Measurements from ENCODE around the gene ZNF471. TPM values are rescaled to one million over a fixed set of nuclear protein-coding genes. Genes with fewer than 3 reads are reported as not detected.

Gene ZNF471
- total and polyA plus RNA-seq, 2 of the 13 experiments (the other 11 are each of a cell fraction or from before 2014, with no cell fraction given), result not detected

DNA sequence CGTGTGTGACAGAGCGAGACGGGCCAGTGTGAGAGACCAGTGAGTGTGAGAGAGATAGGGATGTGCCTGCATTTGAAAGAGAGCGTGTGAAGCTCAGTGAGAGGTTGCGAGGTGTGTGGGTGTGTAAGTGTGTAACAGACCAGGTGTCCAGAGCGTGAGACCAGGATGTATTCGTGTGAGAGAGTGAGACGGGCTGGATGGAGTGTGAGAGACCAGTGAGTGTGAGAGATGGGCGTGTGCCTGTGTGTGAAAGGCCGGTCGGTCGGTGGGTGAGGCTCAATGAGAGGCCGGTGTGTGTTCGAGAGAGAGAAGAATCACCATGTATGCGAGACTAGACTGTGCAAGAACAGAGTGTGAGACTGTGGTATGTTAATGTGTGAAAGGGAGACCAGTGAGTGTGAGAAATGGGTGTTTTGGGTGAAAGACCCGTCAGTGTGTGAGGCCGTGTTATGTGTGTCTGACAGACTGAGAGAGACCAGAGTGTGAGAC is 679 bp downstream of the ZNF471 start (continued):
- TF ChIP-seq, protein P1, sequence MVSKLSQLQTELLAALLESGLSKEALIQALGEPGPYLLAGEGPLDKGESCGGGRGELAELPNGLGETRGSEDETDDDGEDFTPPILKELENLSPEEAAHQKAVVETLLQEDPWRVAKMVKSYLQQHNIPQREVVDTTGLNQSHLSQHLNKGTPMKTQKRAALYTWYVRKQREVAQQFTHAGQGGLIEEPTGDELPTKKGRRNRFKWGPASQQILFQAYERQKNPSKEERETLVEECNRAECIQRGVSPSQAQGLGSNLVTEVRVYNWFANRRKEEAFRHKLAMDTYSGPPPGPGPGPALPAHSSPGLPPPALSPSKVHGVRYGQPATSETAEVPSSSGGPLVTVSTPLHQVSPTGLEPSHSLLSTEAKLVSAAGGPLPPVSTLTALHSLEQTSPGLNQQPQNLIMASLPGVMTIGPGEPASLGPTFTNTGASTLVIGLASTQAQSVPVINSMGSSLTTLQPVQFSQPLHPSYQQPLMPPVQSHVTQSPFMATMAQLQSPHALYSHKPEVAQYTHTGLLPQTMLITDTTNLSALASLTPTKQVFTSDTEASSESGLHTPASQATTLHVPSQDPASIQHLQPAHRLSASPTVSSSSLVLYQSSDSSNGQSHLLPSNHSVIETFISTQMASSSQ (IDR thresholded peaks at IDR 0.05; ENCODE audit: low read depth), result no peak
- TF ChIP-seq, protein P1 (CRISPR knock-in tag; IDR thresholded peaks at IDR 0.05; ENCODE audit: borderline replicate concordance), result no peak
- TF ChIP-seq ZNF614 (CRISPR knock-in tag; IDR thresholded peaks at IDR 0.05; ENCODE audit: borderline replicate concordance) (no peak), CREM (IDR thresholded peaks at IDR 0.05) (no peak), CREM (CRISPR knock-in tag; IDR thresholded peaks at IDR 0.05) (no peak), WIZ (CRISPR knock-in tag; IDR thresholded peaks at IDR 0.05) (no peak)

DNA sequence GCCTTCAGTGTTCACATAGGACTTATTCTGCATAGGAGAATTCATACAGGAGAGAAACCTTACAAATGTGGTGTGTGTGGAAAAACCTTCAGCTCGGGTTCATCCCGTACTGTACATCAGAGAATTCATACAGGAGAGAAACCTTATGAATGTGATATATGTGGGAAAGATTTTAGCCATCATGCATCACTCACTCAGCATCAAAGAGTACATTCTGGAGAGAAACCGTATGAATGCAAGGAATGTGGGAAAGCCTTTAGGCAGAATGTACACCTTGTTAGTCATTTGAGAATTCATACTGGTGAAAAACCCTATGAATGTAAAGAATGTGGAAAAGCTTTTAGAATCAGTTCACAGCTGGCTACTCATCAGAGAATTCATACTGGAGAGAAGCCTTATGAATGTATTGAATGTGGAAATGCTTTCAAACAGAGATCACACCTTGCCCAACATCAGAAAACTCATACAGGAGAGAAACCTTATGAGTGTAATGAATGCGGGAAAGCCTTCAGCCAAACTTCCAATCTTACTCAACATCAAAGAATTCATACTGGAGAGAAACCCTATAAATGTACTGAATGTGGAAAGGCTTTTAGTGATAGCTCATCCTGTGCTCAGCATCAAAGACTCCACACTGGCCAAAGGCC is 17.7 kb downstream of the ZNF471 start:
- Histone ChIP-seq H3K4me1 (ENCODE audit: insufficient read depth, low read length) (no peaks in the 10 kb centered on the region), H3K9me3 (ENCODE audit: low read length) (peaks cover 99% of the 10 kb centered on the region), H2AFZ (ENCODE audit: low read length) (no peak overlapping the region), H4K20me1 (ENCODE audit: insufficient read depth, low read length) (no peaks in the 10 kb centered on the region), H3K36me3 (replicated peaks in 1 of 2; ENCODE audit: control insufficient read depth in 1 of 2, insufficient read depth in 2 of 2, low read length in 2 of 2) (no peaks in the 10 kb centered on the region), H3K4me2 (ENCODE audit: low read depth, low read length) (no peak overlapping the region), H3K79me2 (ENCODE audit: insufficient read depth, low read length) (no peaks in the 10 kb centered on the region), H3K27ac (ENCODE audit: extremely low read length, insufficient read depth, low read length) (no peak overlapping the region), H3K9ac (ENCODE audit: insufficient read depth, low read depth, low read length) (no peak overlapping the region), H3K27me3 (ENCODE audit: control insufficient read depth in 1 of 2, insufficient read depth in 2 of 2, low read length in 2 of 2) (no peaks in the 10 kb centered on the region), H3K4me3 (replicated peaks in 1 of 3; ENCODE audit: insufficient read depth in 1 of 3, low read depth in 2 of 3, low read length in 3 of 3) (no peak overlapping the region)
- DNase-seq (ENCODE audit: low spot score), result no peak
- ATAC-seq, result no peak
- WGBS (ENCODE audit: low lambda C conversion rate), result 28% methylated on average over 4 of the region's 4 CpGs
- TF ChIP-seq SAP130 (CRISPR knock-in tag; IDR thresholded peaks at IDR 0.05; ENCODE audit: low read depth), result no peak
- no peak for TF ChIP-seq ZNF263 (CRISPR knock-in tag; IDR thresholded peaks at IDR 0.05)
- TF ChIP-seq, protein P2, sequence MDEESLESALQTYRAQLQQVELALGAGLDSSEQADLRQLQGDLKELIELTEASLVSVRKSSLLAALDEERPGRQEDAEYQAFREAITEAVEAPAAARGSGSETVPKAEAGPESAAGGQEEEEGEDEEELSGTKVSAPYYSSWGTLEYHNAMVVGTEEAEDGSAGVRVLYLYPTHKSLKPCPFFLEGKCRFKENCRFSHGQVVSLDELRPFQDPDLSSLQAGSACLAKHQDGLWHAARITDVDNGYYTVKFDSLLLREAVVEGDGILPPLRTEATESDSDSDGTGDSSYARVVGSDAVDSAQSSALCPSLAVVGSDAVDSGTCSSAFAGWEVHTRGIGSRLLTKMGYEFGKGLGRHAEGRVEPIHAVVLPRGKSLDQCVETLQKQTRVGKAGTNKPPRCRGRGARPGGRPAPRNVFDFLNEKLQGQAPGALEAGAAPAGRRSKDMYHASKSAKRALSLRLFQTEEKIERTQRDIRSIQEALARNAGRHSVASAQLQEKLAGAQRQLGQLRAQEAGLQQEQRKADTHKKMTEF (CRISPR knock-in tag; IDR thresholded peaks at IDR 0.05), result no peak
- TF ChIP-seq REXO4 (CRISPR knock-in tag; IDR thresholded peaks at IDR 0.05; ENCODE audit: borderline replicate concordance), result no peak
- TF ChIP-seq MATR3 (CRISPR knock-in tag; IDR thresholded peaks at IDR 0.05), result no peak
- TF ChIP-seq ZNF430 (CRISPR knock-in tag; IDR thresholded peaks at IDR 0.05), result no peak
- TF ChIP-seq ZKSCAN1 (IDR thresholded peaks at IDR 0.05; ENCODE audit: low read length), result no peak
- TF ChIP-seq, protein P3, sequence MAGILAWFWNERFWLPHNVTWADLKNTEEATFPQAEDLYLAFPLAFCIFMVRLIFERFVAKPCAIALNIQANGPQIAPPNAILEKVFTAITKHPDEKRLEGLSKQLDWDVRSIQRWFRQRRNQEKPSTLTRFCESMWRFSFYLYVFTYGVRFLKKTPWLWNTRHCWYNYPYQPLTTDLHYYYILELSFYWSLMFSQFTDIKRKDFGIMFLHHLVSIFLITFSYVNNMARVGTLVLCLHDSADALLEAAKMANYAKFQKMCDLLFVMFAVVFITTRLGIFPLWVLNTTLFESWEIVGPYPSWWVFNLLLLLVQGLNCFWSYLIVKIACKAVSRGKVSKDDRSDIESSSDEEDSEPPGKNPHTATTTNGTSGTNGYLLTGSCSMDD (CRISPR knock-in tag; IDR thresholded peaks at IDR 0.05), result no peak
- ChIA-PET POLR2A (no interaction called here), CTCF (ENCODE audit: low intra/inter-chr PET ratio, low total read pairs) (no interaction called here)
- FAIRE-seq, result no peak
- in situ Hi-C loops (cut with HindIII; ENCODE audit: extremely low pct_ligation_motif_present, low pct_unique_long_range_greater_than_20kb) (no loop called here), intact Hi-C loops (cut with micrococcal nuclease; ENCODE audit: unreplicated experiment) (no loop called here)
- BruUV-seq (replicated peaks), result no TSS peak

Measured in HepG2 (cell line).